Measurements from ENCODE around the gene AMIGO3.

GRCh38 chr3:49756036-49756435 lies 36.6 kb upstream of the AMIGO3 start:
- no peak for TF ChIP-seq ZSCAN16 (tag by site-specific recombination; IDR thresholded peaks at IDR 0.05)
- no peak for TF ChIP-seq CTCF (tag by site-specific recombination; IDR thresholded peaks at IDR 0.05)
- no peak for TF ChIP-seq ZNF274 (IDR thresholded peaks at IDR 0.05; ENCODE audit: low read length)
- TF ChIP-seq ZNF274 (tag by site-specific recombination; IDR thresholded peaks at IDR 0.05; ENCODE audit: borderline replicate concordance): no peak
- no peak for TF ChIP-seq ZNF707 (tag by site-specific recombination; IDR thresholded peaks at IDR 0.05)
- TF ChIP-seq REST (tag by site-specific recombination; IDR thresholded peaks at IDR 0.05): no peak
- no peak for TF ChIP-seq YY1 (tag by site-specific recombination; IDR thresholded peaks at IDR 0.05)
- no peak for TF ChIP-seq ZNF544 (tag by site-specific recombination; IDR thresholded peaks at IDR 0.05)
- no peak for TF ChIP-seq PBX3 (CRISPR knock-in tag; IDR thresholded peaks at IDR 0.05)
- no peak for TF ChIP-seq ZNF76 (tag by site-specific recombination; IDR thresholded peaks at IDR 0.05; ENCODE audit: borderline replicate concordance, low read depth)
- no peak for TF ChIP-seq ZBTB26 (tag by site-specific recombination; optimal IDR thresholded peaks at IDR 0.05)

Measured in HEK293 (cell line).